AG10803 (cell line): ENCODE results near the gene AWAT1.
"Not testable (repeated sequence)": the region's sequence is repeated elsewhere in the genome, so short reads cannot be mapped to it uniquely, and the experiment has no call there.

ENCODE experiments used
- DNase-seq: peaks from one replicate; pipeline ENCODE4 v3.0.0; 2010; ENCODE audit warnings: low read depth
- H3K4me3 ChIP-seq: 2 replicates; pipeline ENCODE4 v1.5.1; 2011; ENCODE audit warnings: mild to moderate bottlenecking, low read length, control low read depth
- CTCF ChIP-seq: conservative IDR thresholded peaks from 2 replicates; pipeline ENCODE4 v1.5.1; 2011; ENCODE audit warnings: mild to moderate bottlenecking, low read length, control low read depth, inconsistent platforms

Gene AWAT1

DNA sequence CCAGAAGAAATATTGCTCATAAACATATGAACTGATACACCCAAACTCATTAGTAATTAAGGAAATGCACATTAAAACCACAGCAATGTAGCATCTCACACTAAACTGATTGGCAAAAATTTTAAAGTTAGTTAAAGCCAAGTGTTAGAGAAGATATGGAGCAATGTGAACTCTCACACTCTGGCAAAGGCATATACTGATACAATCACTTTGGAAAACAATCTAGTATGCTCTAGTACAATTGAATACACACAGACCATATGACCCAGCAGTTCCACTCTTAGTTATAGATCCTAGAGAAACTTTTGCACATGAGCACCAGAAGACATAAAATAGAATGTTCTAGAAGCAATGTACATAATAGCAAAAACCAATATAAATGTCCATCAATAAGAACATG is 8.4 kb upstream of the AWAT1 start:
- H3K4me3 ChIP-seq = no peak overlapping the region
- no peak for DNase-seq
- no peak for TF ChIP-seq CTCF

DNA sequence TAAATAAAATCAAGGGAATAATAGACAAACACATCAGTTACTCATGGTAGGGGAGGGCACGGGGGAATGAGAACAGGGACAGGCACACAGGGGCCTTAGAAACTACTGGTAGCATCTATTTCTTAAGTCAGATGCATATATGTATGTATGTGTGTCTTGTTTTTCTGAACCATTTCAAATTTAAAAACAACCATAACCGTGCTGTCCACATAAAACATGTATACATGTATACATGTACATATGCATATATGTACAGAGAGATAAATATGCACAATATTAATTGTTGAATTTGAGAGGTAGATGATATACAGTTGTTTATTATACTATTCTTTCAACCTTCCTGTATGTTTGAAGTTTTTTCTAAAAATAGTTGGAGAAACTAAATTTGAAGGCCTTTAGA is 7.8 kb upstream of the AWAT1 start:
- no peak for DNase-seq
- no peak overlapping the region for H3K4me3 ChIP-seq
- TF ChIP-seq CTCF = no peak

DNA sequence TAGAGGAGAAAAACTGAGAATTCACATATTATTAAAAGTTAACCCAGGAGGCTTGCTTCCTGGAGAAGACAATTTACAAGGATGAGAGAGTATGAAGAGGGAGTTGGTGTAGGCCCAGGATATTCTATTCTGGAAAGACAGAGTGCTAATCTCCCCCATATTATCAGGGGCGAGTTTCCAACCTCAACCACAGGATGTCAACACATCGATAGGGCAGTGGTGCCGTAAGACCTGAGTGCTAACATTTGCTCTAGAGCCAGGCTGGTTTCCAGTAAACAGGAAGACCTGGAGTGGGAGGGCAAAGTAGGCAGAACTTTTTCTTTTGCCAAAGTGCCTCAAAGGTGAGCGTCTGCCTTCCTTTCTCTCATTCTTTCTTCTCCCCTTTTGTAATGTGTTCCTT is 2.8 kb upstream of the AWAT1 start:
- no peak for TF ChIP-seq CTCF
- H3K4me3 ChIP-seq = no peak overlapping the region
- no peak for DNase-seq

DNA sequence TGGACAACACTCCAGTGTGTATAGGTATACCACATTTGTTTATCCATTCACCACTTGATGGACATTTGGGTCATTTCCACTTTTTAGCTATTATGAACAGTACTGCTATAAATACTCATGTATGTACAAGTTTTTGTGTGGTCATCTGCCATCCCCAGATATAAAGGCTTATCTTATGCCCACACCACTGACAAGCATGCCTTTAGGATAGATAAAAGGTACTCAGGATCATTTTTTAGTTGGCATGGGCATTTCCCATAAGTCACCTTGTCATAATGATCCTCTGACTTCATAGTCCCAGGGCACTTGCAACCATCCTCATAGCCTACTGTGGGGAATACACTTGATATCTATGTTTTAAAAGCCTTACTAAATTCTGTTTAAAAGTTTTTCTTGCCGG is 6.3 kb downstream of the AWAT1 start:
- DNase-seq = no peak
- TF ChIP-seq CTCF = no peak
- H3K4me3 ChIP-seq = no peak overlapping the region

- no peak for DNase-seq
- H3K4me3 ChIP-seq = no peak overlapping the region
- no peak for TF ChIP-seq CTCF
Observed at GRCh38 chrX:70241501-70241900, 7.0 kb downstream of the AWAT1 start.

GRCh38 chrX:70243601-70244000 is 9.1 kb downstream of the AWAT1 start:
- not testable (repeated sequence) for H3K4me3 ChIP-seq, DNase-seq

- H3K4me3 ChIP-seq = no peak overlapping the region
- no peak for TF ChIP-seq CTCF
- no peak for DNase-seq
Observed at GRCh38 chrX:70244881-70245280, 10.4 kb downstream of the AWAT1 start.

DNA sequence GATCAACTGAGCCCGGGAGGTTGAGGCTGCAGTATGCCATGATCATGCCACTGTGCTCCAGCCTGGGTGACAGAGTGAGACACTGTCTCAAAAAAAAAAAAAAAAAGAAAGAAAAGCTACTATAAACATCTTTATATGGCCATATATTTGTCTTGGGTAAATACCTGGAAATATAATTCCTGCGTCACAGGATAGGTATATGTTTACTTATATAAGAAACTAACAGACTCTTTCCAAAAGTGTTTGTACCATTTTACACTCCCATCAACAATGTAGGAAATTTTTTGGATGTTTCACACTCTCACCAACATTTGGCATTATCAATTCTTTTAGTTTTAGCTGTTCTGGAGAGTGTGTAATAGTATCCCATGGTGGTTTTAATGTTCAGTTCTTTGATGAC is 12.8 kb downstream of the AWAT1 start:
- no peak overlapping the region for H3K4me3 ChIP-seq
- TF ChIP-seq CTCF = no peak
- DNase-seq = no peak
